Activated naive CD8-positive, alpha-beta T cell treated with anti-CD3 and anti-CD28 coated beads, Interleukin-2, amount 10 ng/mL, durations not matched to agents 7 days and 5 days (primary cell): ENCODE results near the gene MEIOSIN. TPM values are rescaled to one million over a fixed set of nuclear protein-coding genes. Genes with fewer than 3 reads are reported as not detected.
A peak's percentile ranks its signal among the peaks of the same experiment; 100 is the strongest.
"Not testable (repeated sequence)": the region's sequence is repeated elsewhere in the genome, so short reads cannot be mapped to it uniquely, and the experiment has no call there.

Experiments
- ATAC-seq: fragments of 150-1000 bp; cut with Tn5 transposase; one replicate; pipeline ENCODE4 v1.10.0; 2021; ENCODE audit warnings: low read depth, moderate library complexity
- POLR2A ChIA-PET: fragments of 350-600 bp; sonication (Branson Sonifier 250); formaldehyde crosslinking; loops from one replicate; lab custom pipeline; 2021; ENCODE audit warnings: antibody characterized with exemption; lab: Charles Lee
- DNase-seq: peaks from one replicate; pipeline ENCODE4 v3.0.0; 2021
- H3K27ac Mint-ChIP-seq: one replicate; pipeline ENCODE4 v1.8.0; 2022; ENCODE audit warnings: mild to moderate bottlenecking, mixed read lengths
- H3K27me3 Mint-ChIP-seq: one replicate; pipeline ENCODE4 v1.8.0; 2022; ENCODE audit warnings: mild to moderate bottlenecking, moderate library complexity, mixed read lengths
- H3K36me3 Mint-ChIP-seq: one replicate; pipeline ENCODE4 v1.8.0; 2021; ENCODE audit warnings: mild to moderate bottlenecking, mixed read lengths
- H3K4me1 Mint-ChIP-seq: one replicate; pipeline ENCODE4 v1.8.0; 2021; ENCODE audit warnings: mixed read lengths
- H3K4me3 Mint-ChIP-seq: one replicate; pipeline ENCODE4 v1.8.0; 2022; ENCODE audit warnings: mild to moderate bottlenecking, moderate library complexity, mixed read lengths
- H3K9me3 Mint-ChIP-seq: one replicate; pipeline ENCODE4 v1.8.0; 2021; ENCODE audit warnings: mixed read lengths
- total RNA-seq, 2 experiments: library from RNA; stranded (reverse); gene quantifications; one replicate each; pipeline ENCODE4 v1.2.3, GENCODE V29; 2021

The MEIOSIN gene
- total RNA-seq, 2 experiments from 2014 or later = not detected

GRCh38 chr19:45711851-45712698, 21.2 kb upstream of the MEIOSIN start:
- Mint-ChIP-seq H3K27ac (no peak overlapping the region), H3K4me3 (no peak overlapping the region), H3K36me3 (peaks cover 11% of the 10 kb centered on the region), H3K4me1 (peaks cover 15% of the 10 kb centered on the region), H3K27me3 (no peaks in the 10 kb centered on the region), H3K9me3 (no peaks in the 10 kb centered on the region)
- POLR2A ChIA-PET = no interaction called here
- ATAC-seq (no peak), DNase-seq (no peak)

GRCh38 chr19:45712699-45713067, 20.6 kb upstream of the MEIOSIN start:
- POLR2A ChIA-PET = no interaction called here

GRCh38 chr19:45713141-45713540, 20.1 kb upstream of the MEIOSIN start:
- Mint-ChIP-seq H3K9me3 (no peaks in the 10 kb centered on the region), H3K4me3 (no peak overlapping the region), H3K27ac (no peak overlapping the region), H3K27me3 (no peaks in the 10 kb centered on the region), H3K36me3 (peaks cover 13% of the 10 kb centered on the region), H3K4me1 (peaks cover 19% of the 10 kb centered on the region)
- no peak for DNase-seq
- POLR2A ChIA-PET = no interaction called here
- no peak for ATAC-seq

More at GRCh38 chr19:45712699-45713067, 20.6 kb upstream of the MEIOSIN start:
- no peak overlapping the region for H3K4me3 Mint-ChIP-seq
- DNase-seq (no peak), ATAC-seq (no peak)
- no peaks in the 10 kb centered on the region for H3K9me3 Mint-ChIP-seq
- H3K27me3 Mint-ChIP-seq = no peaks in the 10 kb centered on the region
- H3K4me1 Mint-ChIP-seq = peaks cover 16% of the 10 kb centered on the region
- no peak overlapping the region for H3K27ac Mint-ChIP-seq
- peaks cover 13% of the 10 kb centered on the region for H3K36me3 Mint-ChIP-seq

GRCh38 chr19:45715139-45715538, 18.1 kb upstream of the MEIOSIN start:
- no peaks in the 10 kb centered on the region for H3K27me3 Mint-ChIP-seq
- H3K4me3 Mint-ChIP-seq = no peak overlapping the region
- H3K4me1 Mint-ChIP-seq = peaks cover 25% of the 10 kb centered on the region
- ATAC-seq (no peak), DNase-seq (no peak)
- no peak overlapping the region for H3K27ac Mint-ChIP-seq
- H3K9me3 Mint-ChIP-seq = no peaks in the 10 kb centered on the region
- POLR2A ChIA-PET = interaction anchor here (0.6 to 5.9 kb wide), 5 partner anchors 9 to 42 kb away, joined by 3 to 47 read pairs (median 5); partner anchors contain the start of genes FBXO46, QPCTL and SNRPD2
- H3K36me3 Mint-ChIP-seq = peaks cover 18% of the 10 kb centered on the region

- H3K27me3 Mint-ChIP-seq = no peaks in the 10 kb centered on the region
- ATAC-seq (no peak), DNase-seq (no peak)
- peaks cover 23% of the 10 kb centered on the region for H3K36me3 Mint-ChIP-seq
- POLR2A ChIA-PET = interaction anchor here (0.6 to 5.9 kb wide), 15 partner anchors 9 to 997 kb away, joined by 3 to 47 read pairs (median 4); partner anchors contain the start of genes BLOC1S3, EML2, FBXO46 and MYPOP
- H3K27ac Mint-ChIP-seq = peak overlapping the region; percentile 89
- H3K4me3 Mint-ChIP-seq = peak overlapping the region; percentile 95
- no peaks in the 10 kb centered on the region for H3K9me3 Mint-ChIP-seq
- peaks cover 21% of the 10 kb centered on the region for H3K4me1 Mint-ChIP-seq
Measured at GRCh38 chr19:45716359-45717130, 16.7 kb upstream of the MEIOSIN start.

- H3K9me3 Mint-ChIP-seq = no peaks in the 10 kb centered on the region
- H3K27ac Mint-ChIP-seq = peak overlapping the region; percentile 89
- DNase-seq (peak; percentile 96), ATAC-seq (peak; percentile 99)
- H3K36me3 Mint-ChIP-seq = peaks cover 28% of the 10 kb centered on the region
- POLR2A ChIA-PET = interaction anchor here (0.5 to 5.9 kb wide), 19 partner anchors 8 to 996 kb away, joined by 3 to 47 read pairs (median 3); partner anchors contain the start of genes BLOC1S3, CALM3, DMPK and EML2
- H3K27me3 Mint-ChIP-seq = no peaks in the 10 kb centered on the region
- H3K4me1 Mint-ChIP-seq = peaks cover 23% of the 10 kb centered on the region
- peak overlapping the region; percentile 95 for H3K4me3 Mint-ChIP-seq
Measured at GRCh38 chr19:45717131-45717982, 15.9 kb upstream of the MEIOSIN start.

GRCh38 chr19:45717983-45718650, 15.1 kb upstream of the MEIOSIN start:
- POLR2A ChIA-PET = interaction anchor here (0.7 to 5.9 kb wide), 8 partner anchors 8 to 883 kb away, joined by 3 to 47 read pairs (median 4); partner anchors contain the start of genes CALM3, EML2, FBXO46 and MYPOP
- ATAC-seq = no peak
- no peak for DNase-seq
- H3K9me3 Mint-ChIP-seq = no peaks in the 10 kb centered on the region
- peaks cover 28% of the 10 kb centered on the region for H3K36me3 Mint-ChIP-seq
- peaks cover 24% of the 10 kb centered on the region for H3K4me1 Mint-ChIP-seq
- H3K4me3 Mint-ChIP-seq = peak overlapping the region; percentile 95
- no peaks in the 10 kb centered on the region for H3K27me3 Mint-ChIP-seq
- peak overlapping the region; percentile 89 for H3K27ac Mint-ChIP-seq

- ATAC-seq, H3K27ac Mint-ChIP-seq, H3K4me3 Mint-ChIP-seq, DNase-seq, H3K27me3 Mint-ChIP-seq, H3K9me3 Mint-ChIP-seq: not testable (repeated sequence)
- Mint-ChIP-seq H3K4me1 (peaks cover 25% of the 10 kb centered on the region), H3K36me3 (peaks cover 27% of the 10 kb centered on the region)
- POLR2A ChIA-PET = interaction anchor here (1.3 to 5.9 kb wide), 2 partner anchors 10 to 28 kb away, joined by 3 to 47 read pairs; partner anchors contain the start of genes FBXO46, QPCTL and SNRPD2
Measured at GRCh38 chr19:45720065-45720464, 13.2 kb upstream of the MEIOSIN start.

- DNase-seq, H3K27me3 Mint-ChIP-seq, H3K9me3 Mint-ChIP-seq, ATAC-seq, POLR2A ChIA-PET, H3K36me3 Mint-ChIP-seq, H3K27ac Mint-ChIP-seq: not testable (repeated sequence)
- Mint-ChIP-seq H3K4me1 (peaks cover 24% of the 10 kb centered on the region), H3K4me3 (peak overlapping the region; percentile 0)
Measured at GRCh38 chr19:45728683-45729082, 4.6 kb upstream of the MEIOSIN start.

- POLR2A ChIA-PET = interaction anchor here (0.5 to 2.9 kb wide), 4 partner anchors 12 to 41 kb away, joined by 3 to 47 read pairs (median 12); partner anchors contain the start of genes QPCTL, SIX5 and SNRPD2
- Mint-ChIP-seq H3K9me3 (no peaks in the 10 kb centered on the region), H3K27me3 (peaks cover 3% of the 10 kb centered on the region), H3K4me3 (peak overlapping the region; percentile 100), H3K4me1 (peaks cover 21% of the 10 kb centered on the region), H3K27ac (peak overlapping the region; percentile 95), H3K36me3 (peaks cover 10% of the 10 kb centered on the region)
- DNase-seq = no peak
- ATAC-seq = no peak
Measured at GRCh38 chr19:45729800-45730290, 3.4 kb upstream of the MEIOSIN start.

- Mint-ChIP-seq H3K9me3 (no peaks in the 10 kb centered on the region), H3K4me3 (peak within 1 kb of the TSS; percentile 100), H3K4me1 (peaks cover 21% of the 10 kb centered on the region), H3K27me3 (peaks cover 9% of the 10 kb centered on the region), H3K27ac (peak within 1 kb of the TSS; percentile 95), H3K36me3 (peaks cover 10% of the 10 kb centered on the region)
- ATAC-seq (peak; percentile 98), DNase-seq (peak; percentile 86)
- POLR2A ChIA-PET = interaction anchor here (0.5 to 2.9 kb wide), 10 partner anchors 13 to 1055 kb away, joined by 3 to 47 read pairs (median 4); partner anchors contain the start of genes IRF2BP1, MYPOP, QPCTL and SIX5
Measured at GRCh38 chr19:45730368-45731288, 2.6 kb upstream of the MEIOSIN start, which contains the start of gene FBXO46. FBXO46 (minus strand) TSS chr19:45730896; CDS start chr19:45713495, 17,401 bp downstream.
